ENCODE data around the gene GRID1. TPM values are rescaled to one million over a fixed set of nuclear protein-coding genes. Genes with fewer than 3 reads are reported as not detected.

GRID1 gene
- total and polyA plus RNA-seq, 9 of the 15 experiments (the other 6 are each of a cell fraction or from before 2014, with no cell fraction given): 0.01 to 7.2 (median 1.2) TPM

DNA sequence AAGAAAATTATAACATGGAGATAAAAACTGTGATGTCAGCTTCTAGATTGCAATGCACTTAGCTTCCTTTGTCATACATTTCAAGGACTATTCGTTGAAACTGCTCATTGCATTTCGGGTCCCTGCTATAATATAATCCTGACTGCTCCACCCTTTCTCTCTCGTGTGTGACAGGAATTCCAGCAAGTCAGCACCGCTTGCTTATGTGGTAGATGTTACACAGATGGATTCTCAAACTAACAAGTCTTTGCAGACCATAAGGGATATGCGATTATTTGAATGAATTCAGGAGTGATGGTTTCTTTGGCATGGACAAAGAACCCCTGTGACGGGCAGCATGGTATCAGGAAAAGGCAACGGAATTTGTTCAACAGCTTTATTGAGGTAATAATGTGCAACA, 184.0 kb downstream of the GRID1 start:
- Histone ChIP-seq H3K27me3 (ENCODE audit: control insufficient read depth in 2 of 2, insufficient read depth in 2 of 2, low read length in 2 of 2) (peaks cover 0 to 8% of the 10 kb centered on the region in 2 experiments; a peak in 1 of 5 replicates), H3K36me3 (ENCODE audit: control insufficient read depth, insufficient read depth, low read length) (no peaks in the 10 kb centered on the region), H3K9me1 (ENCODE audit: control insufficient read depth, insufficient read depth, low read length) (no peaks in the 10 kb centered on the region), H3K4me3 (no peak overlapping the region), H2AFZ (ENCODE audit: low read depth, low read length) (no peak overlapping the region), H3K9ac (ENCODE audit: insufficient read depth in 1 of 2, low read depth in 2 of 2, low read length in 2 of 2) (no peak overlapping the region), H3K9me3 (replicated peaks; ENCODE audit: control insufficient read depth, insufficient read depth, low read depth, low read length) (no peaks in the 10 kb centered on the region), H3K4me2 (ENCODE audit: insufficient read depth, low read length) (no peak overlapping the region), H3K79me2 (ENCODE audit: control insufficient read depth, insufficient read depth, low read length) (no peaks in the 10 kb centered on the region), H3K27ac (ENCODE audit: extremely low read depth, low read depth, low read length) (no peak overlapping the region), H3K4me1 (replicated peaks in 1 of 2; ENCODE audit: control insufficient read depth in 2 of 2, insufficient read depth in 2 of 2, low read length in 2 of 2) (no peaks in the 10 kb centered on the region), H4K20me1 (replicated peaks; ENCODE audit: control insufficient read depth, insufficient read depth, low read length) (0 out of 2 replicates have a peak, but pooled peaks cover 5% of the 10 kb centered on the region)
- ATAC-seq (no peak), DNase-seq (ENCODE audit: extremely low read depth in 1 of 4, low spot score in 3 of 4) (no peak), FAIRE-seq (no peak)
- intact Hi-C loops (cut with micrococcal nuclease): no loop called here
- BruUV-seq (replicated peaks): no TSS peak
- ChIA-PET CTCF (ENCODE audit: low intra/inter-chr PET ratio) (no interaction called here), POLR2A (no interaction called here)
- WGBS (ENCODE audit: insufficient coverage, low coverage, missing lambda C conversion rate): 0% methylated on average over 6 of the region's 7 CpGs
- in situ Hi-C loops (cut with MboI): no loop called here
- TF ChIP-seq, protein P1, sequence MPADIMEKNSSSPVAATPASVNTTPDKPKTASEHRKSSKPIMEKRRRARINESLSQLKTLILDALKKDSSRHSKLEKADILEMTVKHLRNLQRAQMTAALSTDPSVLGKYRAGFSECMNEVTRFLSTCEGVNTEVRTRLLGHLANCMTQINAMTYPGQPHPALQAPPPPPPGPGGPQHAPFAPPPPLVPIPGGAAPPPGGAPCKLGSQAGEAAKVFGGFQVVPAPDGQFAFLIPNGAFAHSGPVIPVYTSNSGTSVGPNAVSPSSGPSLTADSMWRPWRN (IDR thresholded peaks at IDR 0.05; ENCODE audit: low read depth): no peak
- TF ChIP-seq, protein P2, sequence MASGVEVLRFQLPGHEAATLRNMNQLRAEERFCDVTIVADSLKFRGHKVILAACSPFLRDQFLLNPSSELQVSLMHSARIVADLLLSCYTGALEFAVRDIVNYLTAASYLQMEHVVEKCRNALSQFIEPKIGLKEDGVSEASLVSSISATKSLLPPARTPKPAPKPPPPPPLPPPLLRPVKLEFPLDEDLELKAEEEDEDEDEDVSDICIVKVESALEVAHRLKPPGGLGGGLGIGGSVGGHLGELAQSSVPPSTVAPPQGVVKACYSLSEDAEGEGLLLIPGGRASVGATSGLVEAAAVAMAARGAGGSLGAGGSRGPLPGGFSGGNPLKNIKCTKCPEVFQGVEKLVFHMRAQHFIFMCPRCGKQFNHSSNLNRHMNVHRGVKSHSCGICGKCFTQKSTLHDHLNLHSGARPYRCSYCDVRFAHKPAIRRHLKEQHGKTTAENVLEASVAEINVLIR (CRISPR knock-in tag; IDR thresholded peaks at IDR 0.05): no peak
- TF ChIP-seq, protein P3, sequence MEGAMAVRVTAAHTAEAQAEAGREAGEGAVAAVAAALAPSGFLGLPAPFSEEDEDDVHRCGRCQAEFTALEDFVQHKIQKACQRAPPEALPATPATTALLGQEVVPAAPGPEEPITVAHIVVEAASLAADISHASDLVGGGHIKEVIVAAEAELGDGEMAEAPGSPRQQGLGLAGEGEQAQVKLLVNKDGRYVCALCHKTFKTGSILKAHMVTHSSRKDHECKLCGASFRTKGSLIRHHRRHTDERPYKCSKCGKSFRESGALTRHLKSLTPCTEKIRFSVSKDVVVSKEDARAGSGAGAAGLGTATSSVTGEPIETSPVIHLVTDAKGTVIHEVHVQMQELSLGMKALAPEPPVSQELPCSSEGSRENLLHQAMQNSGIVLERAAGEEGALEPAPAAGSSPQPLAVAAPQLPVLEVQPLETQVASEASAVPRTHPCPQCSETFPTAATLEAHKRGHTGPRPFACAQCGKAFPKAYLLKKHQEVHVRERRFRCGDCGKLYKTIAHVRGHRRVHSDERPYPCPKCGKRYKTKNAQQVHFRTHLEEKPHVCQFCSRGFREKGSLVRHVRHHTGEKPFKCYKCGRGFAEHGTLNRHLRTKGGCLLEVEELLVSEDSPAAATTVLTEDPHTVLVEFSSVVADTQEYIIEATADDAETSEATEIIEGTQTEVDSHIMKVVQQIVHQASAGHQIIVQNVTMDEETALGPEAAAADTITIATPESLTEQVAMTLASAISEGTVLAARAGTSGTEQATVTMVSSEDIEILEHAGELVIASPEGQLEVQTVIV (CRISPR knock-in tag; IDR thresholded peaks at IDR 0.05; ENCODE audit: borderline replicate concordance): no peak
- TF ChIP-seq CC2D1A (IDR thresholded peaks at IDR 0.05) (no peak), CREM (IDR thresholded peaks at IDR 0.05; ENCODE audit: low read depth) (no peak), ZNF696 (CRISPR knock-in tag; conservative IDR thresholded peaks at IDR 0.05) (no peak), SIRT6 (IDR thresholded peaks at IDR 0.05; ENCODE audit: low read depth, low read length) (no peak), RBM34 (IDR thresholded peaks at IDR 0.05; ENCODE audit: borderline replicate concordance, insufficient read depth, low read length) (no peak)
- TF ChIP-seq, protein P4, sequence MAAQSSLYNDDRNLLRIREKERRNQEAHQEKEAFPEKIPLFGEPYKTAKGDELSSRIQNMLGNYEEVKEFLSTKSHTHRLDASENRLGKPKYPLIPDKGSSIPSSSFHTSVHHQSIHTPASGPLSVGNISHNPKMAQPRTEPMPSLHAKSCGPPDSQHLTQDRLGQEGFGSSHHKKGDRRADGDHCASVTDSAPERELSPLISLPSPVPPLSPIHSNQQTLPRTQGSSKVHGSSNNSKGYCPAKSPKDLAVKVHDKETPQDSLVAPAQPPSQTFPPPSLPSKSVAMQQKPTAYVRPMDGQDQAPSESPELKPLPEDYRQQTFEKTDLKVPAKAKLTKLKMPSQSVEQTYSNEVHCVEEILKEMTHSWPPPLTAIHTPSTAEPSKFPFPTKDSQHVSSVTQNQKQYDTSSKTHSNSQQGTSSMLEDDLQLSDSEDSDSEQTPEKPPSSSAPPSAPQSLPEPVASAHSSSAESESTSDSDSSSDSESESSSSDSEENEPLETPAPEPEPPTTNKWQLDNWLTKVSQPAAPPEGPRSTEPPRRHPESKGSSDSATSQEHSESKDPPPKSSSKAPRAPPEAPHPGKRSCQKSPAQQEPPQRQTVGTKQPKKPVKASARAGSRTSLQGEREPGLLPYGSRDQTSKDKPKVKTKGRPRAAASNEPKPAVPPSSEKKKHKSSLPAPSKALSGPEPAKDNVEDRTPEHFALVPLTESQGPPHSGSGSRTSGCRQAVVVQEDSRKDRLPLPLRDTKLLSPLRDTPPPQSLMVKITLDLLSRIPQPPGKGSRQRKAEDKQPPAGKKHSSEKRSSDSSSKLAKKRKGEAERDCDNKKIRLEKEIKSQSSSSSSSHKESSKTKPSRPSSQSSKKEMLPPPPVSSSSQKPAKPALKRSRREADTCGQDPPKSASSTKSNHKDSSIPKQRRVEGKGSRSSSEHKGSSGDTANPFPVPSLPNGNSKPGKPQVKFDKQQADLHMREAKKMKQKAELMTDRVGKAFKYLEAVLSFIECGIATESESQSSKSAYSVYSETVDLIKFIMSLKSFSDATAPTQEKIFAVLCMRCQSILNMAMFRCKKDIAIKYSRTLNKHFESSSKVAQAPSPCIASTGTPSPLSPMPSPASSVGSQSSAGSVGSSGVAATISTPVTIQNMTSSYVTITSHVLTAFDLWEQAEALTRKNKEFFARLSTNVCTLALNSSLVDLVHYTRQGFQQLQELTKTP (IDR thresholded peaks at IDR 0.05; ENCODE audit: low read depth in 1 of 2, partially characterized antibody in 2 of 2): no peak
